GM13976 (cell line): ENCODE data around the gene PRTG.

Experiments
- DNase-seq: peaks from one replicate; pipeline ENCODE4 v3.0.0; 2012; ENCODE audit warnings: low spot score
- CTCF ChIP-seq: IDR thresholded peaks from 2 replicates; pipeline ENCODE4 v1.5.1; 2012; ENCODE audit warnings: borderline replicate concordance, mild to moderate bottlenecking; ENCODE audit not compliant: insufficient read depth; ENCODE audit errors: extremely low read depth, missing control alignments, control extremely low read depth
- in situ Hi-C: fragments of 300-500 bp; cut with MboI; formaldehyde crosslinking; loops from one replicate; pipeline ENCODE4 v1.12.0; 2022; ENCODE audit warnings: low sequenced_read_pairs, mixed read lengths, inconsistent platforms; ENCODE audit not compliant: unreplicated experiment

Gene PRTG

GRCh38 chr15:55742498-55742926 lies 440 bp downstream of the PRTG start:
- DNase-seq, result peak; percentile 52
- no peak for TF ChIP-seq CTCF
- in situ Hi-C loops, result no loop called here

GRCh38 chr15:55741833-55742497 lies 987 bp downstream of the PRTG start:
- peak; percentile 37 for DNase-seq
- in situ Hi-C loops, result no loop called here
- no peak for TF ChIP-seq CTCF

GRCh38 chr15:55740981-55741832 lies 1.7 kb downstream of the PRTG start:
- no peak for TF ChIP-seq CTCF
- DNase-seq, result no peak
- in situ Hi-C loops, result no loop called here

GRCh38 chr15:55740359-55740878 lies 2.5 kb downstream of the PRTG start:
- in situ Hi-C loops, result no loop called here
- DNase-seq, result no peak
- TF ChIP-seq CTCF, result no peak

GRCh38 chr15:55739641-55740040 lies 3.3 kb downstream of the PRTG start:
- DNase-seq, result no peak
- no peak for TF ChIP-seq CTCF
- in situ Hi-C loops, result no loop called here

GRCh38 chr15:55738715-55739114 lies 4.2 kb downstream of the PRTG start:
- DNase-seq, result no peak
- TF ChIP-seq CTCF, result no peak
- in situ Hi-C loops, result no loop called here
